GM23248 (cell line): ENCODE measurements around the gene BCL2L11.

Source experiments
- EZH2 ChIP-seq: fragments of 200-600 bp; sonication (generic); IDR thresholded peaks from 2 replicates; pipeline ENCODE4 v1.6.1; 2018; ENCODE audit warnings: antibody characterized with exemption, mild to moderate bottlenecking; ENCODE audit not compliant: insufficient read depth, poor library complexity, severe bottlenecking
- EZH2phosphoT487 ChIP-seq: fragments of 200-600 bp; sonication (generic); IDR thresholded peaks from 2 replicates; pipeline ENCODE4 v1.6.1; 2018; ENCODE audit warnings: antibody characterized with exemption, moderate library complexity, mild to moderate bottlenecking, low read depth; ENCODE audit not compliant: insufficient read depth

GRCh38 chr2:111140815-111141214 is 20.1 kb downstream of the BCL2L11 start:
- TF ChIP-seq EZH2 = no peak
- TF ChIP-seq EZH2phosphoT487 = no peak
